SU-DHL-6 (cell line): Measurements from ENCODE around the gene SPINK6.

Experiments
- EZH2phosphoT487 ChIP-seq: fragments of 200-600 bp; sonication (generic), shearing (Covaris generic); conservative IDR thresholded peaks from 2 replicates; pipeline ENCODE4 v1.6.1; 2018; ENCODE audit warnings: mild to moderate bottlenecking, antibody characterized with exemption, low read length, moderate library complexity, mixed read lengths
- TF ChIP-seq, protein P1 (sequence below): fragments of 200-600 bp; sonication (generic); IDR thresholded peaks from one replicate; pipeline ENCODE4 v1.5.1; 2017; ENCODE audit warnings: antibody characterized with exemption, mild to moderate bottlenecking, low read length, moderate library complexity; ENCODE audit not compliant: insufficient read depth, poor library complexity, severe bottlenecking

- TF ChIP-seq, protein P1, sequence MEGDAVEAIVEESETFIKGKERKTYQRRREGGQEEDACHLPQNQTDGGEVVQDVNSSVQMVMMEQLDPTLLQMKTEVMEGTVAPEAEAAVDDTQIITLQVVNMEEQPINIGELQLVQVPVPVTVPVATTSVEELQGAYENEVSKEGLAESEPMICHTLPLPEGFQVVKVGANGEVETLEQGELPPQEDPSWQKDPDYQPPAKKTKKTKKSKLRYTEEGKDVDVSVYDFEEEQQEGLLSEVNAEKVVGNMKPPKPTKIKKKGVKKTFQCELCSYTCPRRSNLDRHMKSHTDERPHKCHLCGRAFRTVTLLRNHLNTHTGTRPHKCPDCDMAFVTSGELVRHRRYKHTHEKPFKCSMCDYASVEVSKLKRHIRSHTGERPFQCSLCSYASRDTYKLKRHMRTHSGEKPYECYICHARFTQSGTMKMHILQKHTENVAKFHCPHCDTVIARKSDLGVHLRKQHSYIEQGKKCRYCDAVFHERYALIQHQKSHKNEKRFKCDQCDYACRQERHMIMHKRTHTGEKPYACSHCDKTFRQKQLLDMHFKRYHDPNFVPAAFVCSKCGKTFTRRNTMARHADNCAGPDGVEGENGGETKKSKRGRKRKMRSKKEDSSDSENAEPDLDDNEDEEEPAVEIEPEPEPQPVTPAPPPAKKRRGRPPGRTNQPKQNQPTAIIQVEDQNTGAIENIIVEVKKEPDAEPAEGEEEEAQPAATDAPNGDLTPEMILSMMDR, result no peak
- TF ChIP-seq EZH2phosphoT487, result no peak
Measured at GRCh38 chr5:148224117-148224742, 21.4 kb downstream of the SPINK6 start.
